ENCODE measurements around the gene C5orf47. TPM values are rescaled to one million over a fixed set of nuclear protein-coding genes. Genes with fewer than 3 reads are reported as not detected.

C5orf47 gene
- total and polyA plus RNA-seq, 2 donors (not counting 1 experiment from before 2014, with no cell fraction given), result not detected

DNA sequence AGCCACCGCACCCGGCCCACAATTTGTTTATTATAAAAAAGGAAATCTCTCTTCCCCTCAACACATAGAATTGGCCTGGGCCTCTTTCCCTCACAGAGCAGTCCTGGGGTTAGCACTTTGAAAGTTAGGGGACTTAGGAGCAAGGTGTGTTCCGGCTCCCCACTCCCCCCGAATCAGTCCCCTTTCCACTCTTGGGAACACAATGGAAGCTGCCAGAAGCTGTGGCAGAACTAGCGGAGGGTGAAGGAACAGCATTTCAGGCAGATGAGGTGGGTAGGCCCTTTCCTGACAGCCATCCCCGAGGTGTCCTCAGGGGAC, 16.4 kb upstream of the C5orf47 start:
- TF ChIP-seq, protein P1, sequence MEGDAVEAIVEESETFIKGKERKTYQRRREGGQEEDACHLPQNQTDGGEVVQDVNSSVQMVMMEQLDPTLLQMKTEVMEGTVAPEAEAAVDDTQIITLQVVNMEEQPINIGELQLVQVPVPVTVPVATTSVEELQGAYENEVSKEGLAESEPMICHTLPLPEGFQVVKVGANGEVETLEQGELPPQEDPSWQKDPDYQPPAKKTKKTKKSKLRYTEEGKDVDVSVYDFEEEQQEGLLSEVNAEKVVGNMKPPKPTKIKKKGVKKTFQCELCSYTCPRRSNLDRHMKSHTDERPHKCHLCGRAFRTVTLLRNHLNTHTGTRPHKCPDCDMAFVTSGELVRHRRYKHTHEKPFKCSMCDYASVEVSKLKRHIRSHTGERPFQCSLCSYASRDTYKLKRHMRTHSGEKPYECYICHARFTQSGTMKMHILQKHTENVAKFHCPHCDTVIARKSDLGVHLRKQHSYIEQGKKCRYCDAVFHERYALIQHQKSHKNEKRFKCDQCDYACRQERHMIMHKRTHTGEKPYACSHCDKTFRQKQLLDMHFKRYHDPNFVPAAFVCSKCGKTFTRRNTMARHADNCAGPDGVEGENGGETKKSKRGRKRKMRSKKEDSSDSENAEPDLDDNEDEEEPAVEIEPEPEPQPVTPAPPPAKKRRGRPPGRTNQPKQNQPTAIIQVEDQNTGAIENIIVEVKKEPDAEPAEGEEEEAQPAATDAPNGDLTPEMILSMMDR (conservative IDR thresholded peaks at IDR 0.05 in 1 of 2, IDR thresholded peaks at IDR 0.05 in 1 of 2; ENCODE audit: low read depth in 1 of 2, low read length in 2 of 2), result no peak
- no peak for TF ChIP-seq EZH2 (IDR thresholded peaks at IDR 0.05; ENCODE audit: low read length, missing control alignments)
- Histone ChIP-seq H3K9me3 (ENCODE audit: control insufficient read depth, insufficient read depth, low read depth, low read length) (no peaks in the 10 kb centered on the region), H3K4me2 (ENCODE audit: extremely low read depth, insufficient read depth, low read length) (peak overlapping the region; percentile 61), H3K36me3 (ENCODE audit: control insufficient read depth, insufficient read depth, low read length) (no peaks in the 10 kb centered on the region), H2AFZ (ENCODE audit: low read length) (peak overlapping the region; percentile 13), H3K79me2 (ENCODE audit: control insufficient read depth, insufficient read depth, low read length) (no peaks in the 10 kb centered on the region), H4K20me1 (ENCODE audit: control insufficient read depth, extremely low read depth, insufficient read depth, low read length) (no peaks in the 10 kb centered on the region), H3K4me3 (replicated peaks in 1 of 4; ENCODE audit: control extremely low read depth in 1 of 4, insufficient read depth in 1 of 4, low read depth in 3 of 4, low read length in 4 of 4) (peak overlapping the region in 3 of 4 experiments; percentile 13 to 60 (median 51)), H3K27me3 (ENCODE audit: control insufficient read depth, insufficient read depth, low read length) (no peaks in the 10 kb centered on the region), H3K9ac (ENCODE audit: insufficient read depth, low read length) (no peak overlapping the region), H3K27ac (ENCODE audit: insufficient read depth, low read length) (no peak overlapping the region), H3K4me1 (ENCODE audit: control insufficient read depth, extremely low read depth, insufficient read depth, low read length) (no peaks in the 10 kb centered on the region)
- no peak for DNase-seq (ENCODE audit: low read depth in 2 of 2)

DNA sequence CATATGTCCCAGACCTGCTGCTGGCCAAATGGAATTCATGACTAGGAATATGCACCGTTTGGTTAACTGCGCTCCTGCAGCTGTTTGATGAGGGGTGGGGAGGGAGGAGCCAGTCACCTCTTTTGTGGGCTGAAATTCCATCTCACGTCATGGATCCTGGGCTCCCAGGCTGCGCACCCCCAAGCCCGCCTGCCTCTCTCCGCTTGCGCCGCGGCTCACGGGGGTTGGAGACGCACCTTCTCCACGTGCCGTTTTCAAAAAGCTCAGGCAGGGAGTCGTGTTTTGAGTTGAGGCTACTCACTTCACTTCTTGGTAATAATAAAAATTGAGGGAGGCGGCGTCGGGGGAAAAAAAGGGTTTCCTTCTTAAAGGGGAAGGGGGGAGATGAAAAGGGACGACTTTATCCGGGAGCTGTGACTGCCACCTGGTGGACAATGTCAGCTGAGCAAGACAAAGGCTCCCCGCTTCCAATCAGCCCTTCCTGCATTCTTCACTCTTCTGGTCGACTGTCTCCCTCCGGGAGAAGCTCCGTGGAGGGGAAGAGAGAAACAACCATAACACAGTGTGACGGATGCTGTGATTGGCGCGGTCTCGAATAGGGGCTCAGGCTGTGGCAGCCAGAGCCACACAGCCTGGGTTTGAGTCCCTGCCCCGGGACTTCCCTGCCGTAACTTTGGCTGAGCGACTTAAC, 15.9 kb upstream of the C5orf47 start:
- H3K27ac ChIP-seq (ENCODE audit: insufficient read depth, low read length), result no peak overlapping the region
- H3K9me3 ChIP-seq (ENCODE audit: control insufficient read depth, insufficient read depth, low read depth, low read length), result no peaks in the 10 kb centered on the region
- peak overlapping the region; percentile 8 for H3K9ac ChIP-seq (ENCODE audit: insufficient read depth, low read length)
- TF ChIP-seq EZH2 (IDR thresholded peaks at IDR 0.05; ENCODE audit: low read length, missing control alignments), result no peak
- TF ChIP-seq, protein P1 (conservative IDR thresholded peaks at IDR 0.05 in 1 of 2, IDR thresholded peaks at IDR 0.05 in 1 of 2; ENCODE audit: low read depth in 1 of 2, low read length in 2 of 2), result peak; percentile 82 to 89
- no peaks in the 10 kb centered on the region for H3K79me2 ChIP-seq (ENCODE audit: control insufficient read depth, insufficient read depth, low read length)
- no peaks in the 10 kb centered on the region for H3K27me3 ChIP-seq (ENCODE audit: control insufficient read depth, insufficient read depth, low read length)
- peak overlapping the region; percentile 92 for H2AFZ ChIP-seq (ENCODE audit: low read length)
- no peaks in the 10 kb centered on the region for H3K36me3 ChIP-seq (ENCODE audit: control insufficient read depth, insufficient read depth, low read length)
- H3K4me3 ChIP-seq (replicated peaks in 1 of 4; ENCODE audit: control extremely low read depth in 1 of 4, insufficient read depth in 1 of 4, low read depth in 3 of 4, low read length in 4 of 4), result peak overlapping the region; percentile 3 to 60 (median 45)
- H4K20me1 ChIP-seq (ENCODE audit: control insufficient read depth, extremely low read depth, insufficient read depth, low read length), result no peaks in the 10 kb centered on the region
- H3K4me2 ChIP-seq (ENCODE audit: extremely low read depth, insufficient read depth, low read length), result peak overlapping the region; percentile 61
- peak; percentile 68 to 83 for DNase-seq (ENCODE audit: low read depth in 2 of 2)
- no peaks in the 10 kb centered on the region for H3K4me1 ChIP-seq (ENCODE audit: control insufficient read depth, extremely low read depth, insufficient read depth, low read length)

DNA sequence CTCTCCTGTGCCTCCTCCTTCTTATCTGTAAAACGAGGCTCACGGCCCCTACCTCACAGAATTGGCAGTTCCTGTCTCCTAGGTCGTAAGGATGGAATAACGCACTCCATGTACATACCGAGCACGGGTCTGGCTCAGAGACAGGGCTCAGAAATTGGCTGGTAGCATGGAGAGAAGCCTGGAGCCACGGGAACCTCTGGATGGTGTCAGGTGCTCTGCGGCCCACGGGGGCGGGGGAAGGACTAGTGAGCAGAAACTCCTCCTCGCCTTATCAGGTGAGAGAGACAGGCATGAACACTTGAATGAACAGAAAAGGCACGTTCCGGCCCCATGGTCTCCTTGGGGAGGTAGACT, 15.4 kb upstream of the C5orf47 start:
- no peaks in the 10 kb centered on the region for H3K9me3 ChIP-seq (ENCODE audit: control insufficient read depth, insufficient read depth, low read depth, low read length)
- H2AFZ ChIP-seq (ENCODE audit: low read length), result peak overlapping the region; percentile 92
- peak overlapping the region; percentile 61 for H3K4me2 ChIP-seq (ENCODE audit: extremely low read depth, insufficient read depth, low read length)
- H3K4me3 ChIP-seq (replicated peaks in 1 of 4; ENCODE audit: control extremely low read depth in 1 of 4, insufficient read depth in 1 of 4, low read depth in 3 of 4, low read length in 4 of 4), result peak overlapping the region; percentile 3 to 60 (median 45)
- peak overlapping the region; percentile 8 for H3K9ac ChIP-seq (ENCODE audit: insufficient read depth, low read length)
- peak in 1 of 2 donors; percentile 7 for DNase-seq (ENCODE audit: low read depth in 2 of 2)
- no peak overlapping the region for H3K27ac ChIP-seq (ENCODE audit: insufficient read depth, low read length)
- H3K4me1 ChIP-seq (ENCODE audit: control insufficient read depth, extremely low read depth, insufficient read depth, low read length), result no peaks in the 10 kb centered on the region
- H4K20me1 ChIP-seq (ENCODE audit: control insufficient read depth, extremely low read depth, insufficient read depth, low read length), result no peaks in the 10 kb centered on the region
- TF ChIP-seq EZH2 (IDR thresholded peaks at IDR 0.05; ENCODE audit: low read length, missing control alignments), result no peak
- TF ChIP-seq, protein P1 (conservative IDR thresholded peaks at IDR 0.05 in 1 of 2, IDR thresholded peaks at IDR 0.05 in 1 of 2; ENCODE audit: low read depth in 1 of 2, low read length in 2 of 2), result no peak
- H3K36me3 ChIP-seq (ENCODE audit: control insufficient read depth, insufficient read depth, low read length), result no peaks in the 10 kb centered on the region
- H3K27me3 ChIP-seq (ENCODE audit: control insufficient read depth, insufficient read depth, low read length), result no peaks in the 10 kb centered on the region
- H3K79me2 ChIP-seq (ENCODE audit: control insufficient read depth, insufficient read depth, low read length), result no peaks in the 10 kb centered on the region

Measured in fibroblast of lung (primary cell).